Measurements from ENCODE around the gene TOR2A.

DNA sequence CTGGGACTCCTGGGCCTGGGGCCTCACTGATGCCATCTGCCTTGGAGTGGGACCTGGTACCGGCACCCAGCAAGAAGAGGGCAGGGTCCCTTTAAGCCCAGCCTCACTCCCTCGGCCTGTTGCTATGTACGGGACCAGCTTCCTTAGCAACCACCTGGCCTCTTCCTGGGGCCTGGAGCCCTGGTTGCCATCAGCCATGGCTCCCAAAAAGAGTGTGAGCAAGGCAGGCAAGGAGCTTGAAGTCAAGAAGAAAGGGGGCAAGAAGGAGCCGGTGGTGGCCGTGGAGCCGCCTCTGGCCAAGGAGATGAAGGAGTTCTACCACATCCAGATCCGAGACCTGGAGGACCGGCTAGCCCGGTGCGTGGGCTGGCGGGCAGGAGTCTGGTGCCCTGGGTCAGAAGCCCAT is 28.3 kb downstream of the TOR2A start, which contains the start of gene CFAP157:
- TF ChIP-seq CTCF (conservative IDR thresholded peaks at IDR 0.05), result no peak
- TF ChIP-seq EZH2 (IDR thresholded peaks at IDR 0.05; ENCODE audit: low read depth), result no peak
